HEK293 (cell line): ENCODE results near the gene COL1A1.

ENCODE experiments used
- CTCF ChIA-PET: fragments of 350-600 bp; formaldehyde crosslinking; extraction: SDS; loops from one replicate; lab custom pipeline; 2021; ENCODE audit warnings: antibody characterized with exemption; lab: Yijun Ruan, JAX
- POLR2A ChIA-PET: fragments of 300-600 bp; formaldehyde crosslinking; extraction: SDS; loops from one replicate; lab custom pipeline; 2020; ENCODE audit warnings: antibody characterized with exemption, inconsistent platforms; lab: Yijun Ruan, JAX
- H3K27ac ChIP-seq: fragments of 200-500 bp; sonication (Bioruptor generic); 2 replicates; pipeline ENCODE4 v1.5.1; 2014; ENCODE audit warnings: low read depth, low read length, control low read depth, inconsistent platforms; ENCODE audit errors: extremely low read depth
- H3K36me3 ChIP-seq, 2 experiments: fragments of 200-500 bp in 1 of 2; sonication (Bioruptor generic) in 1 of 2; 1 replicate in 1 of 2; 2 replicates in 1 of 2; pipeline ENCODE4 v1.5.1; 2014 to 2017; ENCODE audit warnings: inconsistent platforms in 2 of 2, low read length in 2 of 2; ENCODE audit not compliant: control insufficient read depth in 2 of 2, insufficient read depth in 1 of 2
- H3K4me1 ChIP-seq: fragments of 200-500 bp; sonication (Bioruptor generic); 2 replicates; pipeline ENCODE4 v1.5.1; 2014; ENCODE audit warnings: mild to moderate bottlenecking, low read length, inconsistent platforms; ENCODE audit not compliant: control insufficient read depth, insufficient read depth
- H3K4me3 ChIP-seq: 2 replicates; pipeline ENCODE4 v1.5.1; 2011; ENCODE audit warnings: low read depth, mild to moderate bottlenecking, control low read depth, low read length, moderate library complexity
- H3K9me3 ChIP-seq: fragments of 200-500 bp; sonication (Bioruptor generic); 2 replicates; pipeline ENCODE4 v1.5.1; 2014; ENCODE audit warnings: low read depth, low read length, inconsistent platforms; ENCODE audit not compliant: control insufficient read depth, insufficient read depth
- EGR2 ChIP-seq: fragments of 450-650 bp; formaldehyde crosslinking; IDR thresholded peaks from 2 replicates; pipeline ENCODE4 v1.5.1; 2016; ENCODE audit warnings: low read depth, missing biosample characterization, missing genetic modification characterization
- HOXD13 ChIP-seq: sonication (generic); formaldehyde crosslinking; IDR thresholded peaks from 2 replicates; pipeline ENCODE4 v1.8.0; 2022; ENCODE audit warnings: missing genetic modification reagents, borderline replicate concordance
- KLF10 ChIP-seq: fragments of 450-650 bp; IDR thresholded peaks from 2 replicates; pipeline ENCODE4 v1.5.1; 2018; ENCODE audit warnings: missing biosample characterization, mild to moderate bottlenecking, missing genetic modification characterization
- KLF16 ChIP-seq: fragments of 450-650 bp; formaldehyde crosslinking; IDR thresholded peaks from 2 replicates; pipeline ENCODE4 v1.5.1; 2017; ENCODE audit warnings: missing biosample characterization, missing genetic modification characterization
- TRIM28 ChIP-seq: IDR thresholded peaks from 2 replicates; pipeline ENCODE4 v1.6.1; 2011; ENCODE audit warnings: low read length, control low read depth, borderline replicate concordance
- ZBTB1 ChIP-seq: fragments of 450-650 bp; formaldehyde crosslinking; IDR thresholded peaks from 2 replicates; pipeline ENCODE4 v1.5.1; 2016; ENCODE audit warnings: missing biosample characterization, missing genetic modification characterization
- ZFHX2 ChIP-seq: fragments of 450-650 bp; formaldehyde crosslinking; conservative IDR thresholded peaks from 2 replicates; pipeline ENCODE4 v1.5.1; 2016; ENCODE audit warnings: missing biosample characterization, missing genetic modification characterization
- ZFP3 ChIP-seq: fragments of 450-650 bp; formaldehyde crosslinking; IDR thresholded peaks from 2 replicates; pipeline ENCODE4 v1.5.1; 2016; ENCODE audit warnings: low read depth, missing biosample characterization, missing genetic modification characterization
- ZFP37 ChIP-seq: fragments of 450-650 bp; formaldehyde crosslinking; IDR thresholded peaks from 2 replicates; pipeline ENCODE4 v1.5.1; 2016; ENCODE audit warnings: missing biosample characterization, missing genetic modification characterization
- ZFP69B ChIP-seq: fragments of 450-650 bp; formaldehyde crosslinking; IDR thresholded peaks from 2 replicates; pipeline ENCODE4 v1.5.1; 2016; ENCODE audit warnings: missing biosample characterization, missing genetic modification characterization
- ZNF138 ChIP-seq: fragments of 450-650 bp; formaldehyde crosslinking; IDR thresholded peaks from 2 replicates; pipeline ENCODE4 v1.5.1; 2016; ENCODE audit warnings: missing biosample characterization, missing genetic modification characterization, borderline replicate concordance
- ZNF146 ChIP-seq: fragments of 450-650 bp; formaldehyde crosslinking; IDR thresholded peaks from 2 replicates; pipeline ENCODE4 v1.5.1; 2016; ENCODE audit warnings: missing biosample characterization, missing genetic modification characterization
- ZNF155 ChIP-seq: fragments of 450-650 bp; formaldehyde crosslinking; IDR thresholded peaks from 2 replicates; pipeline ENCODE4 v1.5.1; 2016; ENCODE audit warnings: missing biosample characterization, missing genetic modification characterization
- ZNF211 ChIP-seq: fragments of 450-650 bp; formaldehyde crosslinking; IDR thresholded peaks from 2 replicates; pipeline ENCODE4 v1.5.1; 2016; ENCODE audit warnings: low read depth, missing biosample characterization, missing genetic modification characterization
- ZNF221 ChIP-seq: fragments of 450-650 bp; formaldehyde crosslinking; IDR thresholded peaks from 2 replicates; pipeline ENCODE4 v1.5.1; 2017; ENCODE audit warnings: missing biosample characterization, missing genetic modification characterization, borderline replicate concordance
- ZNF248 ChIP-seq: fragments of 450-650 bp; formaldehyde crosslinking; IDR thresholded peaks from 2 replicates; pipeline ENCODE4 v1.5.1; 2017; ENCODE audit warnings: missing biosample characterization, missing genetic modification characterization
- ZNF335 ChIP-seq: fragments of 450-650 bp; formaldehyde crosslinking; conservative IDR thresholded peaks from 2 replicates; pipeline ENCODE4 v1.5.1; 2016; ENCODE audit warnings: missing biosample characterization, missing genetic modification characterization
- ZNF366 ChIP-seq: fragments of 450-650 bp; formaldehyde crosslinking; conservative IDR thresholded peaks from 2 replicates; pipeline ENCODE4 v1.5.1; 2016; ENCODE audit warnings: missing biosample characterization, missing genetic modification characterization
- ZNF394 ChIP-seq: fragments of 450-650 bp; formaldehyde crosslinking; IDR thresholded peaks from 2 replicates; pipeline ENCODE4 v1.5.1; 2016; ENCODE audit warnings: missing biosample characterization, missing genetic modification characterization, mild to moderate bottlenecking, moderate library complexity, borderline replicate concordance
- ZNF426 ChIP-seq: fragments of 450-650 bp; formaldehyde crosslinking; IDR thresholded peaks from 2 replicates; pipeline ENCODE4 v1.5.1; 2017; ENCODE audit warnings: missing biosample characterization, missing genetic modification characterization, mild to moderate bottlenecking, inconsistent platforms, moderate library complexity
- ZNF433 ChIP-seq: fragments of 450-650 bp; formaldehyde crosslinking; IDR thresholded peaks from 2 replicates; pipeline ENCODE4 v1.5.1; 2016; ENCODE audit warnings: missing biosample characterization, missing genetic modification characterization, low read depth
- ZNF510 ChIP-seq: fragments of 450-650 bp; formaldehyde crosslinking; IDR thresholded peaks from 2 replicates; pipeline ENCODE4 v1.5.1; 2018; ENCODE audit warnings: mild to moderate bottlenecking, missing genetic modification characterization, missing biosample characterization; ENCODE audit not compliant: insufficient replicate concordance
- ZNF544 ChIP-seq: fragments of 450-650 bp; formaldehyde crosslinking; IDR thresholded peaks from 2 replicates; pipeline ENCODE4 v1.5.0; 2017; ENCODE audit warnings: missing biosample characterization, missing genetic modification characterization
- ZNF558 ChIP-seq: fragments of 450-650 bp; formaldehyde crosslinking; IDR thresholded peaks from 2 replicates; pipeline ENCODE4 v1.5.1; 2016; ENCODE audit warnings: missing biosample characterization, missing genetic modification characterization
- ZNF600 ChIP-seq: fragments of 450-650 bp; formaldehyde crosslinking; IDR thresholded peaks from 2 replicates; pipeline ENCODE4 v1.5.1; 2016; ENCODE audit warnings: missing biosample characterization, missing genetic modification characterization
- ZNF747 ChIP-seq: fragments of 450-650 bp; formaldehyde crosslinking; IDR thresholded peaks from 2 replicates; pipeline ENCODE4 v1.5.1; 2016; ENCODE audit warnings: missing biosample characterization, missing genetic modification characterization
- ZNF830 ChIP-seq: fragments of 450-650 bp; IDR thresholded peaks from 2 replicates; pipeline ENCODE4 v1.5.0; 2018; ENCODE audit warnings: missing biosample characterization, missing genetic modification characterization, low read depth, mild to moderate bottlenecking, moderate library complexity

Gene COL1A1

DNA sequence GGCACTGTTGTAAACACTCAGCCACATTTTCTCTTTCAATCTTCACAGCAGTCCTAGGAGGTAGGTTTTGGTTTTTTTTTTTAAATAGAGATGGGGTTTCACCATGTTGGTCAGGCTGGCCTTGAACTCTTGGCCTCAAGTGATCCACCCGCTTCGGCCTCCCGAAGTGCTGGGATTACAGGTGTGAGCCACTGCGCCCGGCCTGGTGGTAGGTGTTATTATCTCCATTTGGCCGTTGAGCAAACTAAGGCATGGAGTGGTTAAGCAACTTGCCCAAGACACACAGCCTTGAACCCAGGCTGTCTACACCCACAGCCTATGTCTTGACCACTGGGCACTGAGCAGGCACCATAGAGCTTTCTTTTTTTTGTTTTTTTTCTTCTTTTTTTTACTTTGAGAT is 27.0 kb downstream of the COL1A1 start:
- peaks cover 11% of the 10 kb centered on the region for H3K4me1 ChIP-seq
- H3K4me3 ChIP-seq: no peak overlapping the region
- no peaks in the 10 kb centered on the region for H3K36me3 ChIP-seq
- ChIA-PET CTCF (interaction anchor here (0.6 to 9.6 kb wide), 11 partner anchors 9 to 1071 kb away, joined by 3 to 174 read pairs (median 7); partner anchors contain the start of gene COL1A1), POLR2A (interaction anchor here (1.1 to 1.7 kb wide), 2 partner anchors 26 to 55 kb away, joined by 3 to 11 read pairs; no protein-coding TSS in a partner anchor)
- TF ChIP-seq ZNF558 (tag by site-specific recombination) (no peak), ZNF433 (tag by site-specific recombination) (no peak), HOXD13 (CRISPR knock-in tag) (no peak), ZFP37 (tag by site-specific recombination) (no peak), ZNF138 (tag by site-specific recombination) (no peak), ZNF544 (tag by site-specific recombination) (no peak), ZNF426 (tag by site-specific recombination) (no peak), ZNF747 (tag by site-specific recombination) (no peak), ZNF394 (no peak), ZNF146 (tag by site-specific recombination) (no peak), ZNF366 (tag by site-specific recombination) (no peak), TRIM28 (no peak), EGR2 (no peak), ZNF155 (tag by site-specific recombination) (no peak), ZNF510 (tag by site-specific recombination) (no peak), KLF16 (tag by site-specific recombination) (no peak), ZBTB1 (tag by site-specific recombination) (no peak), KLF10 (no peak)
- H3K27ac ChIP-seq: no peak overlapping the region
- no peaks in the 10 kb centered on the region for H3K9me3 ChIP-seq

- no peaks in the 10 kb centered on the region for H3K36me3 ChIP-seq
- TF ChIP-seq ZFP3 (tag by site-specific recombination) (no peak), EGR2 (peak; percentile 83), ZNF248 (tag by site-specific recombination) (no peak), ZNF221 (tag by site-specific recombination) (no peak), ZFP69B (tag by site-specific recombination) (0 out of 2 replicates have a peak, but pooled peaks have one; percentile 18), HOXD13 (CRISPR knock-in tag) (no peak), ZNF830 (no peak), ZNF335 (tag by site-specific recombination) (peak; percentile 69), ZNF211 (tag by site-specific recombination) (no peak), ZNF600 (tag by site-specific recombination) (0 out of 2 replicates have a peak, but pooled peaks have one; percentile 31), ZFHX2 (tag by site-specific recombination) (peak; percentile 90)
- no peaks in the 10 kb centered on the region for H3K9me3 ChIP-seq
- H3K4me1 ChIP-seq: peaks cover 8% of the 10 kb centered on the region
- no peak overlapping the region for H3K27ac ChIP-seq
- POLR2A ChIA-PET: interaction anchor here (1.1 to 1.7 kb wide), 4 partner anchors 13 to 54 kb away, joined by 3 to 11 read pairs (median 8); no protein-coding TSS in a partner anchor
- CTCF ChIA-PET: interaction anchor here (0.5 to 9.6 kb wide), 13 partner anchors 12 to 718 kb away, joined by 3 to 174 read pairs (median 5); partner anchors contain the start of gene COL1A1
- H3K4me3 ChIP-seq: no peak overlapping the region
Measured at GRCh38 chr17:50173335-50173941, 28.0 kb downstream of the COL1A1 start.
